AG10803 (cell line): ENCODE measurements around the gene PDGFB.

Experiments
- DNase-seq: peaks from one replicate; pipeline ENCODE4 v3.0.0; 2010; ENCODE audit warnings: low read depth
- H3K4me3 ChIP-seq: 2 replicates; pipeline ENCODE4 v1.5.1; 2011; ENCODE audit warnings: mild to moderate bottlenecking, low read length, control low read depth
- TF ChIP-seq, protein P1 (sequence below): conservative IDR thresholded peaks from 2 replicates; pipeline ENCODE4 v1.5.1; 2011; ENCODE audit warnings: mild to moderate bottlenecking, low read length, control low read depth, inconsistent platforms

The PDGFB gene

DNA sequence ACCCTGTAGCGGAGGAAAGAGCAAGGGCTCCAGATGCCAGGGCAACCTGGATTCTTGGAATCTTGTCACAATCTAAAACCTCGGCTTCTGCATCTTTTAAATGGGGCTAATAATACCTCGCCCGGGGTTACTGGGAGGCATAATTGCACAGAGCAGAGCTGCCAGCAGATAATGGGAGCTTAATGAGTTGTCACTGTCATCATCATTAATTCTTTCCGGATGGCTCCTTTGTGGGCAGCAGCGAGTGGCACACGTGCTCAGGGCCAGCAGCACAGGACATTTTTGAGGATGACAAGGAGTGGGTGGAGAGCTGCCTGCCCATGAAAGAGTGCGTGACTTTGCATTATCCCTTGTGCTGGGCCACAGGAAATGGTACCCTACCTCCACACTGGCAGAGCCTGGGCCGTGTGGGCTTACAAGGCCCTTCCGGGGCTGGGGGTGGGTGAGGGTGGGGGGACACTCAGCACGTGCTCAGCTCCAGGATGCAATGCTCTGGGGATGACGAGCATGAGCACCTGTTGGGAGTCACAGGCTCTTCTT is 5.7 kb downstream of the PDGFB start:
- DNase-seq, result no peak
- no peak overlapping the region for H3K4me3 ChIP-seq
- TF ChIP-seq, protein P1, sequence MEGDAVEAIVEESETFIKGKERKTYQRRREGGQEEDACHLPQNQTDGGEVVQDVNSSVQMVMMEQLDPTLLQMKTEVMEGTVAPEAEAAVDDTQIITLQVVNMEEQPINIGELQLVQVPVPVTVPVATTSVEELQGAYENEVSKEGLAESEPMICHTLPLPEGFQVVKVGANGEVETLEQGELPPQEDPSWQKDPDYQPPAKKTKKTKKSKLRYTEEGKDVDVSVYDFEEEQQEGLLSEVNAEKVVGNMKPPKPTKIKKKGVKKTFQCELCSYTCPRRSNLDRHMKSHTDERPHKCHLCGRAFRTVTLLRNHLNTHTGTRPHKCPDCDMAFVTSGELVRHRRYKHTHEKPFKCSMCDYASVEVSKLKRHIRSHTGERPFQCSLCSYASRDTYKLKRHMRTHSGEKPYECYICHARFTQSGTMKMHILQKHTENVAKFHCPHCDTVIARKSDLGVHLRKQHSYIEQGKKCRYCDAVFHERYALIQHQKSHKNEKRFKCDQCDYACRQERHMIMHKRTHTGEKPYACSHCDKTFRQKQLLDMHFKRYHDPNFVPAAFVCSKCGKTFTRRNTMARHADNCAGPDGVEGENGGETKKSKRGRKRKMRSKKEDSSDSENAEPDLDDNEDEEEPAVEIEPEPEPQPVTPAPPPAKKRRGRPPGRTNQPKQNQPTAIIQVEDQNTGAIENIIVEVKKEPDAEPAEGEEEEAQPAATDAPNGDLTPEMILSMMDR, result no peak

DNA sequence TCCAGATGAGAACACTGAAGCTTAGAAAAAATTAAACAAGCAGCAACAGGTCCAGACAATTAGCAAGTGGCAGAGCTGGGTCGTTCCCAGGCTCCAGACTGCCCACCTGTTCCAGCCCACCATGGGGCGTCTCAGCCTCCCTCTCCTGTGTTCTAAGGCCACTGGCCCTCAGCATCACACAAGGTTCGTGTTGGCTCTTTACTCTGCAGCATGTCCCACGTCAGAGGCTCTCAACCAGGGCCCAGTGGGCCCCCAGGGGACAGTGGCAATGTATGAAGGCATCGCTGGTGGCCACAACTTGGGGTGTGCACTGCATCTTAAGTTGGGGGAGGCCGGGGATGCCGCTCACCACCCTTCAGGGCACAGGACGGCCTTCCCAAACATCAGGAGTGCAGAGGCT is 6.2 kb downstream of the PDGFB start:
- H3K4me3 ChIP-seq, result no peak overlapping the region
- TF ChIP-seq, protein P1, result no peak
- no peak for DNase-seq

DNA sequence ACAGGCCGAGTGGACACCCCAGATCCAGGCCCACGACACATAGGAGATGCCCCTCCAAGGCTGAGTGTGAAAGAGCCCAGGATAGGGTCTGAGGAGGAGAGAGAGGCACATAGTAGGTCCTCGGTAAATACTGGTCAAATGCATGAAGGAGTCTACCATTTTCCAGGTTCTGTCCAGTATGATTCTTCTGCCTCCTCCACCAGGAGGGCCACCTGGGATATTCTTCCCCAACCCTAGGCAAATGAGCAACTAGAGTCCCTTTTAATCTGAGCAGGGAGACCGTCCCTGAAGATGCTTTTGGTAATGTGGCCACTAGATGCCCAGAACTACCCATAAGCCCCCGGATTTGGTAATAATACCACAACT is 6.7 kb downstream of the PDGFB start:
- DNase-seq, result no peak
- TF ChIP-seq, protein P1, result no peak
- H3K4me3 ChIP-seq, result no peak overlapping the region

DNA sequence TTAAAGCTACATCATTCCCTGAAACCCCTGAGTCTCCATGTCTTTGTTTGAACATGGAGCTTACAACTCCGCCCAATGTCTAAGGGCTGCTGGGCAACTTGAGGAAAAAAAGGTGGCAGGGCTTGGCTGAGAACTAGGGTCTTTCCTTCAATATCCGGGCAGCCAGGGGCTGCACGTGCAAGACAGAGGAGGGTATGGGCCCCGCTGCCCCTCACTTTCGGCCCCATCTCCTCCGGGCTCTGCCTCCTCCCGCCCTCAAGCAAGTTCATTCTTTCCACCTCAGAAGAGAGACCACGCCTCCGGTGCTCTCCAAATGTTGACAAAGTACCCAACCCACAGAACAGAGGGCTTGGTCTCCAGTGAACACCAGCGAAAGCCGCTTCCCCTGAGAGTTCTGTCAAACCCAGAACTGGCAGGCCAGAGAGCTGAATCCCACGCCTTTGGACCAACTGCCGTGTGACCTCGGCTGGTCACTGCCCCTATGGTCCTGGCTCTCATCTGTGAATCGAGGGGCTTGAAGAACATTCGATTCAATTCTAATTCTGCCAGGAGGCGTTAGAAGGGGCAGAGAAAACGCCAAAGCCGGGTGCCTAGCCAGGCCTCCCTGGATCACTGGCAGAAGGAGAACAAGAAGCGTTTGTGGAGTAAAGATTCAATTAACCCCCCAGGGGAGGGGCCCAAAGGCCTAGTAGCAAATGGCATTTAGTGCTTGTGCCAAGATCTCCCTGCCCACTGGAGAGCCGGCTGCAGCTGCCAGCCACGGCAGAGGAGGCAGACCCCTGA is 7.3 kb downstream of the PDGFB start:
- TF ChIP-seq, protein P1, result no peak
- H3K4me3 ChIP-seq, result no peak overlapping the region
- no peak for DNase-seq

DNA sequence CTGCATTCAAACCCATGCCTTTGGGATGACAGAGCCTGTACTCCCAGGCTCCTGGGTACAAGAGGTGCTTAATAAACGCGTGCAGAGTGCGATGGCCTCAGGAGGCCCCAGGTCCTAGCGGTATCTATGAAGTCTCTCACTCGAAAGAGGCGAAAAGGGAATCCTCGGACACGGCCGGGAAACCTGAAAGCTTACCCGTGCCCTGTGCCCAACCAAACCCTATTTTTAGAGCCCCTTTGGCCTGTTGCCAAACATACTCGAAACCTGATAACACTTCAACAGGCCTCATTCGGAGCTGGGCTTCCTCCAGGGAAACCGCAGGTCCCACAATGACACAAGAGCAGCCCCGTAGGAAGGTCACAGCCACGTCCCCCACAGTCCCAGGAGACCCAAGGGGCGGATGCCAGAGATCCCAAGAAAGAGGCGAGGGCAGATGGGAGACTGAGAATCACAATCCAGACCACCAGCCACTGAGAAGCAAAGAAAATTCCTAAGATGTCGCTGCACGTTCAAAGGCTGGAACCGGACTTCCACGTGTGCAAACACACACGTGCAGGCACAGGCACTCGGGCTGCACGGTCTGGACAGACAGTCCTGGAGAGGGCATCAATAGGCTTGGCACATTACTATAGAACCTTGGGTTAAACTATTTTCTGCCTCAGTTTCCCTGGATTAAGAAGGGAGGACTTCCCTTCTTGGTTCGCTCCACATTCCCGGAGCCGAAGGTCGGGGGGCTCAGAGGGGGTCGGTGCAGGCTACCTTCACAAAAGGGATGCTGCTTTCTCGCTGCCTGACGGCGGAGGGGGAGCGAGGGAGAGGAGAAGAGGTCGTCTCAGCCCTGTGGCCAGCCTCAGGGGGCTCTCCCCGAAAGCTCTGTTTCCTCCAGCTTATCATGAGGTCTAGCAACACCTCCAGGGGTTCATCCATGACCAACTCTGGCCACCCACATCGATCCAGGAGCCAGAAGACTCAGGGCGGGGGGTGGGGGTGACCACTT is 8.2 kb downstream of the PDGFB start:
- H3K4me3 ChIP-seq, result no peak overlapping the region
- no peak for DNase-seq
- TF ChIP-seq, protein P1, result no peak

DNA sequence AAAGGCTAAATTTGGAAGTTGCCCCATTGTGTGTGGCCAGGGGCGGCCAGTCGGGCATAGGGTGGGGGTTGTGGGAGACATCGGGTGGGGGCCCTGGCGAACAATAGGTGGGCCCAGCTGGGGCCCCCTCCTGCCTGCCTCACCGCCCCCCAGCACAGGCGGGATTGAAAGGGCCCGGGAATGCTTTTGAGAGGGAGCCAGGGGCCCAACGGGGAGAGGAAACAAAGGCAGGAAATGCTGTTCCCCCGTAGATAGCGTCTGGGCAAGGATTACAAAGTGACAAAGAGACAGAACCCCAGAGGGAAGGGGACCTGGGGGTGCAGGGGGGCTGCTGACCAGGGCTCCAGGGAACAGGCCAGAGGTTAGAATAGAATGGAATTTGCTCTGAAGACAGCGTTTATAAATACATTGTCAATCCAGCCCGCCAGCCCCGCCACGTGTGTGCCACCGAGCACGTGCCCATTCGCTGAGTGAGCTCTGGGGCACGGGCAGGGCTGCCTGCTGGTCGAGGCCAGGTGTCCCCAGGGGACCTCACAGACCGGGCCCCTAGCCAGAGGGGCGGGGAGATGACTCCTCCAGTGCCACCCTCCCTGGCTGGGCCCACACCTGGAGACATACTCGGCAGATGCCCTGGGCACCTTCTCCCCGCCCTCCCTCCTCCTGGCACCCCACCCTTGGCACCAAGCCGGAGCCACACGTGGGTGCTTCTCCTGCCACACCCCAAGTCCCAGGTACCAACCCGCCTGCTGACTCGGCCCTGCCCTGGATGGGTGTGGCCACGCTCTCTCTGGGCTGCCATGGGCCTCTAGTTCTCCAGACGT is 9.7 kb downstream of the PDGFB start:
- no peak overlapping the region for H3K4me3 ChIP-seq
- TF ChIP-seq, protein P1, result no peak
- DNase-seq, result no peak
